Right atrium auricular region (tissue), 2 donors: ENCODE measurements around the gene ONECUT3. TPM values are rescaled to one million over a fixed set of nuclear protein-coding genes. Genes with fewer than 3 reads are reported as not detected.

Experiments used
- DNase-seq: peaks from one replicate; pipeline ENCODE4 v3.0.0-alpha.2; 2019; ENCODE audit warnings: low spot score
- H3K27ac ChIP-seq, 2 donors: fragments of 200-600 bp; sonication (generic); 1 replicate in 1 of 2; 2 replicates in 1 of 2; pipeline ENCODE4 v1.5.1; 2016 to 2019
- H3K27me3 ChIP-seq, 2 donors: fragments of 200-600 bp; sonication (generic); one replicate each; pipeline versions ENCODE4 v1.5.1 to v1.6.0; 2017 to 2019
- H3K36me3 ChIP-seq: fragments of 200-600 bp; sonication (generic); one replicate; pipeline ENCODE4 v1.5.1; 2016
- H3K4me1 ChIP-seq, 2 donors: fragments of 200-600 bp; sonication (generic); one replicate each; pipeline versions ENCODE4 v1.5.1 to v1.6.0; 2017 to 2019
- H3K4me3 ChIP-seq, 2 donors: fragments of 200-600 bp; sonication (generic); 1 replicate in 1 of 2; 2 replicates in 1 of 2; pipeline ENCODE4 v1.5.1; 2017 to 2019; ENCODE audit warnings: mild to moderate bottlenecking in 1 of 2, moderate library complexity in 1 of 2
- H3K9me3 ChIP-seq, 2 donors: fragments of 200-600 bp; sonication (generic); one replicate each; pipeline ENCODE4 v1.5.1; 2019
- CTCF ChIP-seq, 2 donors: fragments of 200-600 bp; sonication (generic); IDR thresholded peaks; one replicate each; pipeline ENCODE4 v1.5.1; 2019; ENCODE audit warnings: antibody characterized with exemption in 2 of 2
- total RNA-seq, 2 donors: library from RNA; depleted of rRNA; stranded (reverse); fragments of >200 nt; gene quantifications; one replicate each; pipeline ENCODE4 v1.1.0, GENCODE V29; 2016

Gene ONECUT3
- total RNA-seq, 2 donors from 2014 or later, result not detected

GRCh38 chr19:1776606-1777147 lies 23.4 kb downstream of the ONECUT3 start:
- Histone ChIP-seq H3K4me3 (no peak overlapping the region), H3K27ac (no peak overlapping the region), H3K9me3 (peaks cover 2 to 18% of the 10 kb centered on the region in 2 donors), H3K36me3 (no peaks in the 10 kb centered on the region), H3K27me3 (peaks cover 24 to 49% of the 10 kb centered on the region in 2 donors), H3K4me1 (peaks cover 0 to 14% of the 10 kb centered on the region in 2 donors)
- TF ChIP-seq CTCF (IDR thresholded peaks at IDR 0.05), result no peak
- DNase-seq, result no peak

GRCh38 chr19:1777149-1777548 lies 23.8 kb downstream of the ONECUT3 start:
- Histone ChIP-seq H3K4me1 (peaks cover 0 to 14% of the 10 kb centered on the region in 2 donors), H3K27ac (no peak overlapping the region), H3K9me3 (peaks cover 6 to 19% of the 10 kb centered on the region in 2 donors), H3K27me3 (peaks cover 24 to 49% of the 10 kb centered on the region in 2 donors), H3K4me3 (no peak overlapping the region), H3K36me3 (no peaks in the 10 kb centered on the region)
- no peak for DNase-seq
- TF ChIP-seq CTCF (IDR thresholded peaks at IDR 0.05), result no peak

GRCh38 chr19:1779574-1779973 lies 26.3 kb downstream of the ONECUT3 start:
- Histone ChIP-seq H3K4me3 (no peak overlapping the region), H3K27ac (no peak overlapping the region), H3K9me3 (peaks cover 6 to 25% of the 10 kb centered on the region in 2 donors), H3K27me3 (peaks cover 20 to 35% of the 10 kb centered on the region in 2 donors), H3K36me3 (no peaks in the 10 kb centered on the region), H3K4me1 (peaks cover 0 to 14% of the 10 kb centered on the region in 2 donors)
- DNase-seq, result no peak
- no peak for TF ChIP-seq CTCF (IDR thresholded peaks at IDR 0.05)

- TF ChIP-seq CTCF (IDR thresholded peaks at IDR 0.05), result no peak
- no peaks in the 10 kb centered on the region for H3K36me3 ChIP-seq
- H3K27me3 ChIP-seq, result peaks cover 17 to 27% of the 10 kb centered on the region in 2 donors
- peaks cover 0 to 13% of the 10 kb centered on the region in 2 donors for H3K4me1 ChIP-seq
- H3K9me3 ChIP-seq, result peaks cover 6 to 17% of the 10 kb centered on the region in 2 donors
- no peak overlapping the region for H3K27ac ChIP-seq
- no peak overlapping the region for H3K4me3 ChIP-seq
- DNase-seq, result no peak
Measured at GRCh38 chr19:1780272-1780958, 27.1 kb downstream of the ONECUT3 start.

- H3K4me1 ChIP-seq, result no peaks in the 10 kb centered on the region
- H3K4me3 ChIP-seq, result no peak overlapping the region
- TF ChIP-seq CTCF (IDR thresholded peaks at IDR 0.05), result no peak
- peaks cover 6 to 16% of the 10 kb centered on the region in 2 donors for H3K9me3 ChIP-seq
- peaks cover 3 to 14% of the 10 kb centered on the region in 2 donors for H3K27me3 ChIP-seq
- no peak for DNase-seq
- H3K27ac ChIP-seq, result no peak overlapping the region
- H3K36me3 ChIP-seq, result no peaks in the 10 kb centered on the region
Measured at GRCh38 chr19:1782521-1782920, 29.2 kb downstream of the ONECUT3 start.
